CD4-positive, alpha-beta T cell (primary cell): ENCODE measurements around the gene OR10A3. TPM values are rescaled to one million over a fixed set of nuclear protein-coding genes. Genes with fewer than 3 reads are reported as not detected.

ENCODE experiments used
- ATAC-seq: fragments of 200-7000 bp; cut with Tn5 transposase; one replicate; pipeline ENCODE4 v1.10.0; 2022; ENCODE audit warnings: mild to moderate bottlenecking; ENCODE audit not compliant: poor library complexity
- CTCF ChIA-PET: fragments of 350-600 bp; sonication (Branson Sonifier 250); formaldehyde crosslinking; loops from one replicate; lab custom pipeline; 2021; ENCODE audit warnings: antibody characterized with exemption, inconsistent platforms; lab: Charles Lee
- POLR2A ChIA-PET: fragments of 350-600 bp; sonication (Branson Sonifier 250); formaldehyde crosslinking; loops from one replicate; lab custom pipeline; 2021; ENCODE audit warnings: antibody characterized with exemption, inconsistent platforms; lab: Charles Lee
- DNase-seq, 14 experiments: peaks; one replicate each; pipeline ENCODE4 v3.0.0-alpha.2; 2013 to 2020; ENCODE audit warnings: mixed read lengths in 2 of 14
- H3K27ac ChIP-seq, 2 donors: one replicate each; pipeline versions ENCODE4 v1.5.1 to v1.7.0; 2013; ENCODE audit warnings: low read length in 2 of 2, low read depth in 1 of 2, mild to moderate bottlenecking in 1 of 2
- H3K27me3 ChIP-seq, 2 experiments: 1 replicate in 1 of 2; 2 replicates in 1 of 2; pipeline versions ENCODE4 v1.6.1 to v1.7.0; 2013; ENCODE audit warnings: low read length in 2 of 2, control low read depth in 1 of 2, mild to moderate bottlenecking in 1 of 2, moderate library complexity in 1 of 2; ENCODE audit not compliant: insufficient read depth in 2 of 2, control insufficient read depth in 1 of 2
- H3K36me3 ChIP-seq: one replicate; pipeline ENCODE4 v1.6.1; 2013; ENCODE audit warnings: low read length, control low read depth; ENCODE audit not compliant: insufficient read depth
- H3K4me1 ChIP-seq: one replicate; pipeline ENCODE4 v1.6.1; 2013; ENCODE audit warnings: low read length, control low read depth; ENCODE audit not compliant: insufficient read depth
- H3K4me3 ChIP-seq: one replicate; pipeline ENCODE4 v1.5.1; 2013; ENCODE audit warnings: mild to moderate bottlenecking, low read length, moderate library complexity
- H3K9me3 ChIP-seq, 2 experiments: 1 replicate in 1 of 2; 2 replicates in 1 of 2; pipeline versions ENCODE4 v1.6.1 to v1.7.0; 2013; ENCODE audit warnings: low read length in 2 of 2, mild to moderate bottlenecking in 2 of 2, control low read depth in 1 of 2, moderate library complexity in 1 of 2; ENCODE audit not compliant: control insufficient read depth in 1 of 2, insufficient read depth in 1 of 2
- H3K27ac Mint-ChIP-seq: one replicate; pipeline ENCODE4 v1.8.0; 2020; ENCODE audit warnings: mixed read lengths
- H3K27me3 Mint-ChIP-seq: one replicate; pipeline ENCODE4 v1.8.0; 2021; ENCODE audit warnings: mixed read lengths
- H3K36me3 Mint-ChIP-seq: one replicate; pipeline ENCODE4 v1.8.0; 2021; ENCODE audit warnings: low read depth, mixed read lengths
- H3K4me1 Mint-ChIP-seq: one replicate; pipeline ENCODE4 v1.8.0; 2021; ENCODE audit warnings: low read depth, mixed read lengths
- H3K4me3 Mint-ChIP-seq: one replicate; pipeline ENCODE4 v1.8.0; 2020; ENCODE audit warnings: mild to moderate bottlenecking, mixed read lengths
- H3K9me3 Mint-ChIP-seq: one replicate; pipeline ENCODE4 v1.8.0; 2020; ENCODE audit warnings: mixed read lengths
- CTCF ChIP-seq: fragments of 200-600 bp; IDR thresholded peaks from one replicate; pipeline ENCODE4 v1.8.0; 2022; ENCODE audit warnings: antibody characterized with exemption, mild to moderate bottlenecking
- intact Hi-C, 2 experiments: fragments of 100-400 bp; cut with DNase I in 1 of 2; cut with micrococcal nuclease in 1 of 2; formaldehyde crosslinking; loops; one replicate each; pipeline versions ENCODE4 v1.15.1 to v1.9.0; 2023 to 2025; cut with DNase I, micrococcal nuclease
- total RNA-seq, 174 experiments: library from RNA in 2 of 174; stranded (reverse) in 2 of 174; gene quantifications; one replicate each; pipeline ENCODE4 v1.2.3 and lab custom pipeline; 2021 to 2026

The OR10A3 gene
- total RNA-seq, 2 experiments from 2014 or later, result not detected

- intact Hi-C loops, result no loop called here
- no peak overlapping the region for H3K4me3 ChIP-seq
- DNase-seq (no peak), ATAC-seq (no peak)
- no peaks in the 10 kb centered on the region for H3K36me3 Mint-ChIP-seq
- ChIA-PET CTCF (interaction anchor here (0.7 kb wide), 1 partner anchor 11 kb away, joined by 3 read pairs; no protein-coding TSS in a partner anchor), POLR2A (no interaction called here)
- no peak overlapping the region for H3K4me3 Mint-ChIP-seq
- no peak overlapping the region for H3K27ac ChIP-seq
- H3K27me3 Mint-ChIP-seq, result peaks cover 36% of the 10 kb centered on the region
- no peak for TF ChIP-seq CTCF
- no peaks in the 10 kb centered on the region for H3K4me1 Mint-ChIP-seq
- no peaks in the 10 kb centered on the region for H3K9me3 ChIP-seq
- no peaks in the 10 kb centered on the region for H3K9me3 Mint-ChIP-seq
- no peak overlapping the region for H3K27ac Mint-ChIP-seq
- peaks cover 2 to 8% of the 10 kb centered on the region in 2 experiments for H3K27me3 ChIP-seq
- H3K4me1 ChIP-seq, result no peaks in the 10 kb centered on the region
- H3K36me3 ChIP-seq, result no peaks in the 10 kb centered on the region
These were observed 35.0 kb downstream of the OR10A3 start for GRCh38 chr11:7906481-7906880.

- Histone ChIP-seq H3K9me3 (no peaks in the 10 kb centered on the region), H3K36me3 (no peaks in the 10 kb centered on the region), H3K27ac (no peak overlapping the region), H3K4me1 (no peaks in the 10 kb centered on the region), H3K4me3 (no peak overlapping the region), H3K27me3 (peaks cover 0 to 8% of the 10 kb centered on the region in 2 experiments)
- no peak for ATAC-seq
- Mint-ChIP-seq H3K9me3 (no peaks in the 10 kb centered on the region), H3K4me1 (no peaks in the 10 kb centered on the region), H3K4me3 (no peak overlapping the region), H3K27ac (no peak overlapping the region), H3K27me3 (peaks cover 37% of the 10 kb centered on the region), H3K36me3 (no peaks in the 10 kb centered on the region)
- DNase-seq, result no peak
- TF ChIP-seq CTCF, result no peak
- ChIA-PET POLR2A (no interaction called here), CTCF (no interaction called here)
- intact Hi-C loops, result no loop called here
These were observed 35.5 kb downstream of the OR10A3 start for GRCh38 chr11:7905961-7906429.

GRCh38 chr11:7905549-7905948, 36.0 kb downstream of the OR10A3 start:
- no peaks in the 10 kb centered on the region for H3K4me1 ChIP-seq
- H3K4me1 Mint-ChIP-seq, result no peaks in the 10 kb centered on the region
- DNase-seq, result no peak
- H3K4me3 ChIP-seq, result no peak overlapping the region
- H3K27me3 ChIP-seq, result peaks cover 0 to 8% of the 10 kb centered on the region in 2 experiments
- no peak overlapping the region for H3K27ac Mint-ChIP-seq
- POLR2A ChIA-PET, result no interaction called here
- no peak overlapping the region for H3K27ac ChIP-seq
- no peaks in the 10 kb centered on the region for H3K36me3 ChIP-seq
- no peak for ATAC-seq
- no peaks in the 10 kb centered on the region for H3K36me3 Mint-ChIP-seq
- H3K4me3 Mint-ChIP-seq, result no peak overlapping the region
- no peaks in the 10 kb centered on the region for H3K9me3 Mint-ChIP-seq
- no peak for TF ChIP-seq CTCF
- H3K9me3 ChIP-seq, result no peaks in the 10 kb centered on the region
- CTCF ChIA-PET, result interaction anchor here (0.7 kb wide), 1 partner anchor 80 kb away, joined by 3 read pairs; no protein-coding TSS in a partner anchor
- intact Hi-C loops, result no loop called here
- peaks cover 40% of the 10 kb centered on the region for H3K27me3 Mint-ChIP-seq
